HCT116 (cell line): Measurements from ENCODE around the gene KERA. TPM values are rescaled to one million over a fixed set of nuclear protein-coding genes. Genes with fewer than 3 reads are reported as not detected.

ENCODE experiments used
- ATAC-seq: fragments of 200-7000 bp; cut with Tn5 transposase; 2 replicates; pipeline ENCODE4 v1.9.1; 2020; ENCODE audit warnings: mild to moderate bottlenecking, moderate library complexity
- BruUV-seq: library from RNA; stranded (reverse); fragments of 400-500 nt; replicated peaks from 2 replicates; lab custom pipeline; 2021; lab: Mats Ljungman, UMichigan
- CTCF ChIA-PET: fragments of 300-600 bp; sonication (Branson Sonifier 250); formaldehyde crosslinking; loops from one replicate; lab custom pipeline; 2021; ENCODE audit warnings: antibody characterized with exemption; lab: Charles Lee
- POLR2A ChIA-PET: fragments of 300-600, 350-600 bp; sonication (Branson Sonifier 250); formaldehyde crosslinking; loops from one replicate; lab custom pipeline; 2021; ENCODE audit warnings: antibody characterized with exemption; lab: Charles Lee
- RAD21 ChIA-PET, 2 experiments: fragments of 300-600 bp; sonication (Branson Sonifier 250); formaldehyde crosslinking; loops; one replicate each; lab custom pipeline; 2023; ENCODE audit warnings: low total read pairs in 2 of 2; ENCODE audit not compliant: uncharacterized antibody in 2 of 2, unreplicated experiment in 2 of 2, low non-redundant PET in 1 of 2; lab: Charles Lee
- DNase-seq: peaks from one replicate; pipeline ENCODE4 v3.0.0-alpha.2; 2010; ENCODE audit warnings: low read depth, low spot score
- H2AFZ ChIP-seq: fragments of 200-600 bp; shearing (Covaris generic), sonication (generic); 2 replicates; pipeline ENCODE4 v1.6.1; 2017; ENCODE audit warnings: low read depth, mixed run types, mixed read lengths, antibody characterized with exemption, low read length; ENCODE audit not compliant: poor library complexity, severe bottlenecking
- H3K27ac ChIP-seq: 2 replicates; pipeline ENCODE4 v1.5.1; 2012; ENCODE audit warnings: low read depth, low read length
- H3K27me3 ChIP-seq: fragments of 200-600 bp; sonication (generic); 2 replicates; pipeline ENCODE4 v1.6.1; 2016; ENCODE audit warnings: mixed run types, low read length, mixed read lengths; ENCODE audit not compliant: insufficient read depth
- H3K36me3 ChIP-seq, 2 experiments: fragments of 200-500 bp in 1 of 2; fragments of 200-600 bp in 1 of 2; sonication (Bioruptor generic) in 1 of 2; sonication (generic) in 1 of 2; 2 replicates each; pipeline versions ENCODE4 v1.5.1 to v1.6.1; 2014 to 2016; ENCODE audit warnings: low read length in 2 of 2, inconsistent platforms in 1 of 2, mixed read lengths in 1 of 2, mixed run types in 1 of 2; ENCODE audit not compliant: insufficient read depth in 2 of 2, control insufficient read depth in 1 of 2
- H3K4me1 ChIP-seq, 2 experiments: fragments of 200-600 bp in 1 of 2; sonication (generic) in 1 of 2; 2 replicates each; pipeline versions ENCODE4 v1.5.1 to v1.6.1; 2012 to 2017; ENCODE audit warnings: low read length in 2 of 2, inconsistent platforms in 1 of 2, mild to moderate bottlenecking in 1 of 2, mixed read lengths in 1 of 2, mixed run types in 1 of 2, moderate library complexity in 1 of 2; ENCODE audit not compliant: insufficient read depth in 2 of 2, control insufficient read depth in 1 of 2
- H3K4me2 ChIP-seq: fragments of 200-600 bp; sonication (generic); 2 replicates; pipeline ENCODE4 v1.6.1; 2017; ENCODE audit warnings: mixed run types, low read length, mixed read lengths
- H3K4me3 ChIP-seq, 2 experiments: fragments of 200-600 bp in 1 of 2; sonication (generic) in 1 of 2; replicated peaks in 1 of 2; 2 replicates each; pipeline ENCODE4 v1.5.1; 2011 to 2016; ENCODE audit warnings: low read length in 2 of 2, control low read depth in 1 of 2, low read depth in 1 of 2, mild to moderate bottlenecking in 1 of 2, mixed read lengths in 1 of 2, mixed run types in 1 of 2
- H3K79me2 ChIP-seq: fragments of 200-600 bp; sonication (generic); 2 replicates; pipeline ENCODE4 v1.6.1; 2017; ENCODE audit warnings: mild to moderate bottlenecking, mixed run types, low read length, moderate library complexity, mixed read lengths; ENCODE audit not compliant: insufficient read depth
- H3K9ac ChIP-seq: fragments of 200-600 bp; sonication (generic); 2 replicates; pipeline ENCODE4 v1.6.1; 2016; ENCODE audit warnings: low read length, mixed read lengths
- H3K9me2 ChIP-seq: fragments of 200-600 bp; sonication (generic), shearing (Covaris generic); 2 replicates; pipeline ENCODE4 v1.6.1; 2017; ENCODE audit warnings: mixed run types, mild to moderate bottlenecking, moderate library complexity; ENCODE audit not compliant: insufficient read depth
- H3K9me3 ChIP-seq, 2 experiments: fragments of 200-500 bp in 1 of 2; fragments of 200-600 bp in 1 of 2; sonication (Bioruptor generic) in 1 of 2; sonication (generic) in 1 of 2; 2 replicates each; pipeline ENCODE4 v1.6.1; 2014 to 2017; ENCODE audit warnings: low read length in 2 of 2, mixed read lengths in 2 of 2, inconsistent platforms in 1 of 2, low read depth in 1 of 2, mild to moderate bottlenecking in 1 of 2, mixed run types in 1 of 2, moderate library complexity in 1 of 2; ENCODE audit not compliant: control insufficient read depth in 1 of 2, insufficient read depth in 1 of 2
- H4K20me1 ChIP-seq: fragments of 200-600 bp; sonication (generic), shearing (Covaris generic); 2 replicates; pipeline ENCODE4 v1.6.1; 2017; ENCODE audit warnings: mixed run types, mild to moderate bottlenecking, moderate library complexity; ENCODE audit not compliant: insufficient read depth
- ATF3 ChIP-seq: IDR thresholded peaks from 2 replicates; pipeline ENCODE4 v1.6.1; 2012
- CEBPB ChIP-seq: IDR thresholded peaks from 2 replicates; pipeline ENCODE4 v1.6.1; 2012; ENCODE audit warnings: low read depth
- ELF1 ChIP-seq: IDR thresholded peaks from 2 replicates; pipeline ENCODE4 v1.6.1; 2012; ENCODE audit warnings: low read depth, borderline replicate concordance
- EZH2phosphoT487 ChIP-seq: fragments of 200-600 bp; IDR thresholded peaks from 2 replicates; pipeline ENCODE4 v1.6.1; 2018; ENCODE audit warnings: antibody characterized with exemption, borderline replicate concordance
- JUND ChIP-seq: IDR thresholded peaks from 2 replicates; pipeline ENCODE4 v1.6.1; 2012
- POLR2A ChIP-seq: IDR thresholded peaks from 2 replicates; pipeline ENCODE4 v1.7.0; 2011; ENCODE audit warnings: borderline replicate concordance; ENCODE audit not compliant: insufficient read depth, insufficient read length; ENCODE audit errors: extremely low read depth
- RAD21 ChIP-seq: IDR thresholded peaks from 2 replicates; pipeline ENCODE4 v1.6.1; 2012; ENCODE audit warnings: low read depth, mild to moderate bottlenecking
- SIN3A ChIP-seq: IDR thresholded peaks from 2 replicates; pipeline ENCODE4 v1.6.1; 2012; ENCODE audit warnings: low read depth
- SRF ChIP-seq: IDR thresholded peaks from 2 replicates; pipeline ENCODE4 v1.6.1; 2012; ENCODE audit warnings: low read depth
- YY1 ChIP-seq: IDR thresholded peaks from 2 replicates; pipeline ENCODE4 v1.6.1; 2011; ENCODE audit warnings: low read length, low read depth, moderate library complexity, mild to moderate bottlenecking; ENCODE audit not compliant: insufficient replicate concordance; ENCODE audit errors: extremely low read depth
- ZNF274 ChIP-seq: fragments of 200-500 bp; sonication (Bioruptor generic); IDR thresholded peaks from 2 replicates; pipeline ENCODE4 v1.6.1; 2014; ENCODE audit warnings: mild to moderate bottlenecking, low read depth, low read length, inconsistent platforms
- intact Hi-C: fragments of 100-400 bp; cut with micrococcal nuclease; formaldehyde crosslinking; loops from 2 replicates; pipeline ENCODE4 v1.10.0; 2022
- total RNA-seq: library from RNA; stranded (reverse); gene quantifications from one replicate; pipeline ENCODE4 v1.2.1, GENCODE V29; 2021; ENCODE audit not compliant: unreplicated experiment
- TF ChIP-seq, protein P1 (sequence below), 3 experiments: fragments of 200-600 bp in 1 of 3; sonication (generic) in 1 of 3; IDR thresholded peaks in 2 of 3; conservative IDR thresholded peaks in 1 of 3; 2 replicates each; pipeline ENCODE4 v1.5.1; 2012 to 2017; ENCODE audit warnings: low read depth in 2 of 3, low read length in 2 of 3, antibody characterized with exemption in 1 of 3, borderline replicate concordance in 1 of 3, control low read depth in 1 of 3, mild to moderate bottlenecking in 1 of 3, mixed read lengths in 1 of 3, mixed run types in 1 of 3, moderate library complexity in 1 of 3; ENCODE audit not compliant: insufficient read depth in 1 of 3
- TF ChIP-seq, protein P2 (sequence below): IDR thresholded peaks from 2 replicates; pipeline ENCODE4 v1.6.1; 2012
- TF ChIP-seq, protein P3 (sequence below): IDR thresholded peaks from 2 replicates; pipeline ENCODE4 v1.6.1; 2012; ENCODE audit warnings: low read depth

Gene KERA
- total RNA-seq, 1 experiment from 2014 or later: not detected

GRCh38 chr12:91078501-91078900 lies 20.7 kb upstream of the KERA start:
- ATAC-seq: no peak
- no peaks in the 10 kb centered on the region for H3K36me3 ChIP-seq
- ChIA-PET CTCF (no interaction called here), POLR2A (no interaction called here)
- H3K4me3 ChIP-seq: no peak overlapping the region
- no peak overlapping the region for H2AFZ ChIP-seq
- H3K9ac ChIP-seq: no peak overlapping the region
- H3K27me3 ChIP-seq: no peaks in the 10 kb centered on the region
- no peaks in the 10 kb centered on the region for H3K9me3 ChIP-seq
- intact Hi-C loops: no loop called here
- TF ChIP-seq ELF1: no peak
- no peak for TF ChIP-seq YY1
- TF ChIP-seq RAD21: no peak
- TF ChIP-seq ZNF274: no peak
- no peak for TF ChIP-seq CEBPB
- TF ChIP-seq, protein P1, sequence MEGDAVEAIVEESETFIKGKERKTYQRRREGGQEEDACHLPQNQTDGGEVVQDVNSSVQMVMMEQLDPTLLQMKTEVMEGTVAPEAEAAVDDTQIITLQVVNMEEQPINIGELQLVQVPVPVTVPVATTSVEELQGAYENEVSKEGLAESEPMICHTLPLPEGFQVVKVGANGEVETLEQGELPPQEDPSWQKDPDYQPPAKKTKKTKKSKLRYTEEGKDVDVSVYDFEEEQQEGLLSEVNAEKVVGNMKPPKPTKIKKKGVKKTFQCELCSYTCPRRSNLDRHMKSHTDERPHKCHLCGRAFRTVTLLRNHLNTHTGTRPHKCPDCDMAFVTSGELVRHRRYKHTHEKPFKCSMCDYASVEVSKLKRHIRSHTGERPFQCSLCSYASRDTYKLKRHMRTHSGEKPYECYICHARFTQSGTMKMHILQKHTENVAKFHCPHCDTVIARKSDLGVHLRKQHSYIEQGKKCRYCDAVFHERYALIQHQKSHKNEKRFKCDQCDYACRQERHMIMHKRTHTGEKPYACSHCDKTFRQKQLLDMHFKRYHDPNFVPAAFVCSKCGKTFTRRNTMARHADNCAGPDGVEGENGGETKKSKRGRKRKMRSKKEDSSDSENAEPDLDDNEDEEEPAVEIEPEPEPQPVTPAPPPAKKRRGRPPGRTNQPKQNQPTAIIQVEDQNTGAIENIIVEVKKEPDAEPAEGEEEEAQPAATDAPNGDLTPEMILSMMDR (IDR thresholded peaks at IDR 0.05 in 2 of 3, conservative IDR thresholded peaks at IDR 0.05 in 1 of 3; ENCODE audit: borderline replicate concordance in 1 of 3, insufficient read depth in 1 of 3, low read depth in 2 of 3, low read length in 2 of 3): no peak
- no peak for TF ChIP-seq JUND
- TF ChIP-seq SIN3A: no peak
- no peak for TF ChIP-seq POLR2A
- no peak for TF ChIP-seq SRF
- TF ChIP-seq ATF3: no peak
- TF ChIP-seq, protein P2, sequence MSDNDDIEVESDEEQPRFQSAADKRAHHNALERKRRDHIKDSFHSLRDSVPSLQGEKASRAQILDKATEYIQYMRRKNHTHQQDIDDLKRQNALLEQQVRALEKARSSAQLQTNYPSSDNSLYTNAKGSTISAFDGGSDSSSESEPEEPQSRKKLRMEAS: no peak
- no peak for TF ChIP-seq EZH2phosphoT487
- TF ChIP-seq, protein P3, sequence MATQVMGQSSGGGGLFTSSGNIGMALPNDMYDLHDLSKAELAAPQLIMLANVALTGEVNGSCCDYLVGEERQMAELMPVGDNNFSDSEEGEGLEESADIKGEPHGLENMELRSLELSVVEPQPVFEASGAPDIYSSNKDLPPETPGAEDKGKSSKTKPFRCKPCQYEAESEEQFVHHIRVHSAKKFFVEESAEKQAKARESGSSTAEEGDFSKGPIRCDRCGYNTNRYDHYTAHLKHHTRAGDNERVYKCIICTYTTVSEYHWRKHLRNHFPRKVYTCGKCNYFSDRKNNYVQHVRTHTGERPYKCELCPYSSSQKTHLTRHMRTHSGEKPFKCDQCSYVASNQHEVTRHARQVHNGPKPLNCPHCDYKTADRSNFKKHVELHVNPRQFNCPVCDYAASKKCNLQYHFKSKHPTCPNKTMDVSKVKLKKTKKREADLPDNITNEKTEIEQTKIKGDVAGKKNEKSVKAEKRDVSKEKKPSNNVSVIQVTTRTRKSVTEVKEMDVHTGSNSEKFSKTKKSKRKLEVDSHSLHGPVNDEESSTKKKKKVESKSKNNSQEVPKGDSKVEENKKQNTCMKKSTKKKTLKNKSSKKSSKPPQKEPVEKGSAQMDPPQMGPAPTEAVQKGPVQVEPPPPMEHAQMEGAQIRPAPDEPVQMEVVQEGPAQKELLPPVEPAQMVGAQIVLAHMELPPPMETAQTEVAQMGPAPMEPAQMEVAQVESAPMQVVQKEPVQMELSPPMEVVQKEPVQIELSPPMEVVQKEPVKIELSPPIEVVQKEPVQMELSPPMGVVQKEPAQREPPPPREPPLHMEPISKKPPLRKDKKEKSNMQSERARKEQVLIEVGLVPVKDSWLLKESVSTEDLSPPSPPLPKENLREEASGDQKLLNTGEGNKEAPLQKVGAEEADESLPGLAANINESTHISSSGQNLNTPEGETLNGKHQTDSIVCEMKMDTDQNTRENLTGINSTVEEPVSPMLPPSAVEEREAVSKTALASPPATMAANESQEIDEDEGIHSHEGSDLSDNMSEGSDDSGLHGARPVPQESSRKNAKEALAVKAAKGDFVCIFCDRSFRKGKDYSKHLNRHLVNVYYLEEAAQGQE: no peak
- TF ChIP-seq, all 23 proteins: peak for 0
- RAD21 ChIA-PET: no interaction called here
- Histone ChIP-seq H3K4me1 (no peaks in the 10 kb centered on the region), H3K79me2 (no peaks in the 10 kb centered on the region), H3K4me2 (no peak overlapping the region), H3K27ac (no peak overlapping the region), H3K9me2 (no peaks in the 10 kb centered on the region), H4K20me1 (no peaks in the 10 kb centered on the region)
- BruUV-seq: no TSS peak
- DNase-seq: no peak
